LNCAP (cell line): ENCODE measurements around the gene SUGT1.

Experiments
- CTCF ChIP-seq: fragments of 450-650 bp; IDR thresholded peaks from 2 replicates; pipeline ENCODE4 v1.5.1; 2017; ENCODE audit warnings: mild to moderate bottlenecking

Gene SUGT1

GRCh38 chr13:52725302-52725701, 72.7 kb downstream of the SUGT1 start:
- TF ChIP-seq CTCF, result no peak

GRCh38 chr13:52726258-52726657, 73.6 kb downstream of the SUGT1 start:
- no peak for TF ChIP-seq CTCF

DNA sequence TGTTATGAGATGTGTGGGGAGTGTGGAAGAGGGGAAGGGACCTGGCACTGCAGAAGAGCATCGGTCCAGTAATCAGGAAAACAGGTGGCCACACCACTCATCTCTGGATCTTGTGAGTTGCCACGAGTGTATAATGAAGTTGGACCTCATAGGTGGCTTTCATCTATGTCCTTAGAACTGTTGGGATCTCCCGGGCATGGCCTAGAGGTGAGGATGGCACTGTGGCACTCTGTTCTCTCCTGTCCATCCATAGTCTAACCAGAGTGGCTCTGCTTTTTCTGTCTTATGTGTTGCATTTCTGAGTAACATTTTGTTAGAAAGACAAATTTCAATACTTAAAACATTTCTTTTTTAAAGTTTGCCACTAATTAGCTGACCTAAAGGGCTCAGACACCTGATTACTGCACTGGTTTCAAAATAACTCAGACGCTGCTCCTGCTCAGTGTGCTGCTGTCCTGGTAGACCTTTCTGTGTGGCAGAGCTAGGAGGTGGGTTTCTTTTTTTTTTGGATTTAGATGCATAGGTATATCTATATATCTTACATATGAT, 81.5 kb downstream of the SUGT1 start:
- TF ChIP-seq CTCF, result no peak

DNA sequence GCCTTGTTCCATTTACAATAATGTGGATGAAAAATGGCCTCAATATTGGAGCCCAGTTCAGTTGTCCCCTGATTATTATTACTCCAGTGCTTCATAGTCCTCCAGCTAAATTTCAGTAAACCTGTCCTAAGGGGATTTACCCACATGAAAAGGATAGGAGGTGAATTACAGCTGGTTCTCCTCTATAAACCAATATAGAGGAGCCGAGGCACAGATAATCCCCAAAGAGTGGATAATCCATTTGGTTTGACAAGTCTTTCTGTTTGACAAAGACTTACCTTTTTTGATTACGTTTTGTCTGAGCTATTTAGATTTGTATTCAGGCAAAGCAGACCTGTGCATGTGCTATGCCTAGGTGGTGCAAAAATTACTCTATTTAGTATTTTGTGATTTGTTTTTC, 84.3 kb downstream of the SUGT1 start:
- TF ChIP-seq CTCF, result no peak

- no peak for TF ChIP-seq CTCF
These were observed 84.8 kb downstream of the SUGT1 start for GRCh38 chr13:52737451-52737850.

GRCh38 chr13:52737965-52738364, 85.3 kb downstream of the SUGT1 start:
- TF ChIP-seq CTCF, result no peak

- TF ChIP-seq CTCF, result no peak
These were observed 86.3 kb downstream of the SUGT1 start for GRCh38 chr13:52738719-52739467.
